CD4-positive, alpha-beta memory T cell (primary cell): Measurements from ENCODE around the gene CAMK1. TPM values are rescaled to one million over a fixed set of nuclear protein-coding genes. Genes with fewer than 3 reads are reported as not detected.

Experiments used
- CTCF ChIA-PET: fragments of 350-600 bp; sonication (Branson Sonifier 250); formaldehyde crosslinking; loops from one replicate; lab custom pipeline; 2021; ENCODE audit warnings: inconsistent platforms; ENCODE audit not compliant: partially characterized antibody; lab: Charles Lee
- POLR2A ChIA-PET: fragments of 350-600 bp; sonication (Branson Sonifier 250); formaldehyde crosslinking; loops from one replicate; lab custom pipeline; 2021; ENCODE audit not compliant: partially characterized antibody; lab: Charles Lee
- DNase-seq, 5 donors: peaks; one replicate each; pipeline versions ENCODE4 v3.0.0 to v3.0.0-alpha.2; 2020 to 2022; ENCODE audit warnings: mixed read lengths in 1 of 5
- H3K27ac ChIP-seq: one replicate; pipeline ENCODE4 v1.7.0; 2013; ENCODE audit warnings: low read depth, low read length
- H3K27me3 ChIP-seq: 2 replicates; pipeline ENCODE4 v1.7.0; 2013; ENCODE audit warnings: mild to moderate bottlenecking, low read length, moderate library complexity; ENCODE audit not compliant: insufficient read depth
- H3K36me3 ChIP-seq: 2 replicates; pipeline ENCODE4 v1.7.0; 2013; ENCODE audit warnings: mild to moderate bottlenecking, low read length, moderate library complexity; ENCODE audit not compliant: insufficient read depth
- H3K4me1 ChIP-seq: 2 replicates; pipeline ENCODE4 v1.7.0; 2013; ENCODE audit warnings: mild to moderate bottlenecking, low read length, moderate library complexity; ENCODE audit not compliant: insufficient read depth
- H3K4me3 ChIP-seq, 2 donors: one replicate each; pipeline ENCODE4 v1.7.0; 2013; ENCODE audit warnings: low read length in 2 of 2, mild to moderate bottlenecking in 1 of 2
- H3K9me3 ChIP-seq, 2 donors: one replicate each; pipeline ENCODE4 v1.7.0; 2013; ENCODE audit warnings: low read length in 2 of 2, control low read depth in 1 of 2; ENCODE audit not compliant: control insufficient read depth in 1 of 2
- H3K27ac Mint-ChIP-seq, 7 donors: one replicate each; pipeline ENCODE4 v1.8.0; 2020 to 2021; ENCODE audit warnings: mixed read lengths in 7 of 7, mild to moderate bottlenecking in 6 of 7, inconsistent platforms in 3 of 7, moderate library complexity in 3 of 7
- H3K27me3 Mint-ChIP-seq, 2 donors: one replicate each; pipeline ENCODE4 v1.8.0; 2020 to 2021; ENCODE audit warnings: mixed read lengths in 2 of 2
- H3K36me3 Mint-ChIP-seq, 2 donors: one replicate each; pipeline ENCODE4 v1.8.0; 2020 to 2021; ENCODE audit warnings: mixed read lengths in 2 of 2, inconsistent platforms in 1 of 2, mild to moderate bottlenecking in 1 of 2
- H3K4me1 Mint-ChIP-seq, 4 donors: one replicate each; pipeline ENCODE4 v1.8.0; 2020 to 2021; ENCODE audit warnings: mixed read lengths in 4 of 4, mild to moderate bottlenecking in 1 of 4
- H3K4me3 Mint-ChIP-seq, 8 donors: one replicate each; pipeline ENCODE4 v1.8.0; 2020 to 2021; ENCODE audit warnings: mixed read lengths in 8 of 8, mild to moderate bottlenecking in 7 of 8, moderate library complexity in 6 of 8, inconsistent platforms in 3 of 8
- H3K9me3 Mint-ChIP-seq, 8 donors: one replicate each; pipeline ENCODE4 v1.8.0; 2020 to 2021; ENCODE audit warnings: mixed read lengths in 8 of 8, mild to moderate bottlenecking in 5 of 8, inconsistent platforms in 3 of 8, moderate library complexity in 1 of 8
- intact Hi-C: fragments of 100-400 bp; cut with micrococcal nuclease; formaldehyde crosslinking; loops from one replicate; pipeline ENCODE4 v1.15.1; 2023
- polyA plus RNA-seq, 2 donors: library from polyadenylated mRNA; unstranded; fragments of 300-500 nt; fragmentation: Illumina TruSeq; gene quantifications; one replicate each; pipeline ENCODE4 v1.2.3, GENCODE V29; 2021
- total RNA-seq, 2 experiments: library from RNA; stranded (reverse); gene quantifications; one replicate each; pipeline ENCODE4 v1.2.3, GENCODE V29; 2021

Gene CAMK1
- total and polyA plus RNA-seq, 4 experiments from 2014 or later, result 2.1 to 5.8 (median 3.1) TPM

DNA sequence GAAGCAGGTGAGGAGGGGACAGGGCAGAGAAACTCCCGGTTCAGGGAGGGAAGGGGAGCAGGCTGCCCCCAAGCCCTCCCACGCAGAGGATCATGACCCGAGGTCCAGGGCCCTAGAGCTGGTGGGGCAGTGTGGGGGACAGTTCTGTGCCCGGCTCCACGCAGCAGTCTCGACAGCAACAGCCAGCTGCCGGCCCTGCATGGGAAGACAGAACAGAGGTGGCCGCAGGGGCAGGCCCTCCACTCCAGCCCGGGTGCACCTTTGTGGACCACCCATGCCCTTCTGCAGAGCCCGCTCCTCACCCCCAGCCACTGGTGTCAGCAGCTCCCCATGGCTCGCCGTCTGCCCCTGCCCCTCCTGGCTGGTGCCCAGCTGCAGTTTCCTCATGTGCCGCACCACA is 12.3 kb downstream of the CAMK1 start:
- Mint-ChIP-seq H3K4me3 (no peak overlapping the region), H3K4me1 (peaks cover 13 to 24% (median 17%) of the 10 kb centered on the region in 4 donors), H3K9me3 (no peaks in the 10 kb centered on the region), H3K27ac (no peak overlapping the region), H3K27me3 (no peaks in the 10 kb centered on the region), H3K36me3 (peaks cover 43% of the 10 kb centered on the region in 2 donors)
- CTCF ChIA-PET, result no interaction called here
- intact Hi-C loops, result no loop called here
- Histone ChIP-seq H3K27me3 (no peaks in the 10 kb centered on the region), H3K27ac (no peak overlapping the region), H3K4me3 (no peak overlapping the region), H3K4me1 (peaks cover 21% of the 10 kb centered on the region), H3K36me3 (peaks cover 27% of the 10 kb centered on the region), H3K9me3 (no peaks in the 10 kb centered on the region)
- no peak for DNase-seq
- POLR2A ChIA-PET, result interaction anchor here (1.0 kb wide), 1 partner anchor 47 kb away, joined by 3 read pairs; no protein-coding TSS in a partner anchor

DNA sequence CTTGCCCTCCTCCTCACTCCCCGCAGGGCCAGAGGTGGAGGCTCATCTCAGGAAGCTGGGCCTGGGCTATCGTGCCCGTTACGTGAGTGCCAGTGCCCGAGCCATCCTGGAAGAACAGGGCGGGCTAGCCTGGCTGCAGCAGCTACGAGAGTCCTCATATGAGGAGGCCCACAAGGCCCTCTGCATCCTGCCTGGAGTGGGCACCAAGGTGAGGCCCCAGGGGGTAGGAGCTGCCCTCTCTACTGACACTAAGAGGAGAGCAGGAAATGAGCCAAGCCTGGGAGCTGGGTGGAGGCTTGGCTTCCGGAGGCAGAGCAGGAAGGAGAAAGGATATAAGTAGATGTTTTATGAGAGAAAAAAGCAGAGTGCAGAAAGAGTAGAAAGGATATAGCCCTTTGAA is 15.1 kb downstream of the CAMK1 start:
- ChIA-PET CTCF (interaction anchor here (1.0 to 2.7 kb wide), 3 partner anchors 13 to 27 kb away, joined by 3 to 10 read pairs (median 4); no protein-coding TSS in a partner anchor), POLR2A (interaction anchor here (0.8 to 2.2 kb wide), 6 partner anchors 14 to 105 kb away, joined by 4 to 10 read pairs (median 4); partner anchors contain the start of genes ARPC4, MTMR14 and TADA3)
- peaks cover 43% of the 10 kb centered on the region for H3K4me1 ChIP-seq
- intact Hi-C loops, result no loop called here
- no peaks in the 10 kb centered on the region for H3K27me3 Mint-ChIP-seq
- peak overlapping the region; percentile 6 for H3K27ac ChIP-seq
- no peaks in the 10 kb centered on the region for H3K9me3 Mint-ChIP-seq
- peak overlapping the region; percentile 43 to 85 (median 70) for H3K4me3 Mint-ChIP-seq
- no peaks in the 10 kb centered on the region for H3K9me3 ChIP-seq
- H3K27me3 ChIP-seq, result no peaks in the 10 kb centered on the region
- H3K36me3 Mint-ChIP-seq, result peaks cover 37 to 56% of the 10 kb centered on the region in 2 donors
- peak overlapping the region; percentile 11 to 93 (median 77) for H3K27ac Mint-ChIP-seq
- H3K4me1 Mint-ChIP-seq, result peaks cover 28 to 50% (median 36%) of the 10 kb centered on the region in 4 donors
- H3K4me3 ChIP-seq, result no peak overlapping the region
- no peak for DNase-seq
- peaks cover 37% of the 10 kb centered on the region for H3K36me3 ChIP-seq

DNA sequence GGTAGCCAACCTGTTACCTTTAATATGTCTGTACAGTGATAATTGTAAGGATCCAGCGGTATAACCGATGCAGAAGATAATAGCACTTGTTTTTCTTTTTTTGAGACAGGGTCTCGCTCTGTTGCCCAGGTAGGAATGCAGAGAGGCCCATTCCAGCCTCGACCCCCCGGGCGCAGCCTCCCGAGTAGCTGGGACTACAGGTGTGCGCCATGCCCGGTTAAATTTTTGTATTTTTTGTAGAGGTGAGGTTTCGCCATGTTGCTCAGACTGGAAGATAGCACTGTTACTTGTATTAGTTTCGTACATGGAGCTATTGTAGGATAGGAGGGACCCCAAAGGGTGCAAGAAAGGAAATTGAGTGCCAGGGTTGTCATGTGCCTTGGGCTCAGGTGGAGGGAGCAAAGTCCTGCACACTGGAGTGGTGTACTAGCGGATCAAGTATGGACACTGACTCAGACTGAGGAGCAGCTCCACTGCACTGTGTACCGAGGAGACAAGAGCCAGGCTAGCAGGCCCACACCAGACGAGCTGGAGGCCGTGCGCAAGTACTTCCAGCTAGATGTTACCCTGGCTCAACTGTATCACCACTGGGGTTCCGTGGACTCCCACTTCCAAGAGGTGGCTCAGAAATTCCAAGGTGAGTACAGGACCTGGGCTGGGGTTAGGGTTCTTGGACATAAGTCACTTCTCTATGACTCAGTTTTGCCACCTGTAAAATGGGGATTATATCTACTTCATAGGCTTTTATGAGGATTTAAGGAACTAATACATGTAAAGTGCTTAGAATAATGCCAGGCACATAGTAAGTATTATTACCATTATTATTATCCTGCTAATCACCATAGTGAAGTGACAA is 19.0 kb downstream of the CAMK1 start:
- peaks cover 29 to 62% (median 42%) of the 10 kb centered on the region in 4 donors for H3K4me1 Mint-ChIP-seq
- H3K27ac ChIP-seq, result peak overlapping the region; percentile 59
- no peaks in the 10 kb centered on the region for H3K27me3 ChIP-seq
- peak overlapping the region; percentile 58 to 92 for H3K4me3 ChIP-seq
- CTCF ChIA-PET, result interaction anchor here (0.7 kb wide), 1 partner anchor 19 kb away, joined by 3 read pairs; the partner anchor contains the start of gene BRPF1
- POLR2A ChIA-PET, result interaction anchor here (1.1 to 4.1 kb wide), 11 partner anchors 11 to 354 kb away, joined by 3 to 60 read pairs (median 14); partner anchors contain the start of genes ARPC4, BRPF1, CAMK1 and CRELD1
- H3K36me3 Mint-ChIP-seq, result peaks cover 30 to 62% of the 10 kb centered on the region in 2 donors
- H3K4me1 ChIP-seq, result peaks cover 47% of the 10 kb centered on the region
- no peaks in the 10 kb centered on the region for H3K27me3 Mint-ChIP-seq
- peak overlapping the region; percentile 93 to 98 (median 95) for H3K27ac Mint-ChIP-seq
- H3K36me3 ChIP-seq, result peaks cover 34% of the 10 kb centered on the region
- H3K9me3 ChIP-seq, result no peaks in the 10 kb centered on the region
- peak overlapping the region; percentile 88 to 98 (median 96) for H3K4me3 Mint-ChIP-seq
- intact Hi-C loops, result loop anchor here (1.0 kb wide), 2 partner anchors 140 to 354 kb away; partner anchors contain the start of gene JAGN1
- H3K9me3 Mint-ChIP-seq, result no peaks in the 10 kb centered on the region
- no peak for DNase-seq

DNA sequence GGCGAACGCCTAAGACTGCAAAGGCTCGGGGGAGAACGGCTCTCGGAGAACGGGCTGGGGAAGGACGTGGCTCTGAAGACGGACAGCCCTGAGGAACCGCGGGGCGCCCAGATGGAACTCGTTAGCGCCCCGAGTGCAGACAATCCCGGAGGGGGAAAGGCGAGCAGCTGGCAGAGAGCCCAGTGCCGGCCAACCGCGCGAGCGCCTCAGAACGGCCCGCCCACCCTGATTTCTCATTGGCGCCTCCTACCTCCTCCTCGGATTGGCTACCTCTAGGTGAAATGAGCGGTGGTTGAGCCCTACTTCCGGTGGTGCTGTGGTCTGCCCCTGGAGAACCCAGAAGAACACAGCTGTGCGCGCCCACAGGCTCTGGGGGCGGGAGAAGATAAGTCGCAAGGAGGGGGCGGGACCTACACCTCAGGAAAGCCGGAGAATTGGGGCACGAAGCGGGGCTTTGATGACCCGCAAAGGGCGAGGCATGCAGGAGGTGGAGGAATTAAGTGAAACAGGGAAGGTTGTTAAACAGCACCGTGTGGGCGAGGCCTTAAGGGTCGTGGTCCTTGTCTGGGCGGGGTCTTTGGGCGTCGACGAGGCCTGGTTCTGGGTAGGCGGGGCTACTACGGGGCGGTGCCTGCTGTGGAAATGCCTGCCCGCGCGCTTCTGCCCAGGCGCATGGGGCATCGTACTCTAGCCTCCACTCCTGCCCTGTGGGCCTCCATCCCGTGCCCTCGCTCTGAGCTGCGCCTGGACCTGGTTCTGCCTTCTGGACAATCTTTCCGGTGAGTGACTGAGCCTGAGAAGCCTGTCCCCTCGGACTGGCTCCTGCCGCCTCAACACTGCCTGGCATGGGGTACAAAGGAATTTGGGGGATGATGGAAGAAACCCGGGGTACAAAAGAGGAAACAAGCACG is 19.8 kb downstream of the CAMK1 start, which contains the start of gene OGG1:
TSS of gene OGG1 (plus strand) at position 308 of the 911 bp plus-strand sequence. CDS start at position 643, 335 bp downstream.
- peak within 1 kb of the TSS; percentile 88 to 98 (median 96) for H3K4me3 Mint-ChIP-seq
- Histone ChIP-seq H3K27me3 (no peaks in the 10 kb centered on the region), H3K27ac (peak within 1 kb of the TSS; percentile 59), H3K4me3 (peak within 1 kb of the TSS; percentile 58 to 92), H3K9me3 (no peaks in the 10 kb centered on the region), H3K4me1 (peaks cover 38% of the 10 kb centered on the region), H3K36me3 (peaks cover 43% of the 10 kb centered on the region)
- peak within 1 kb of the TSS; percentile 93 to 98 (median 95) for H3K27ac Mint-ChIP-seq
- intact Hi-C loops, result loop anchor here (1.0 kb wide), 7 partner anchors 19 to 354 kb away; partner anchors contain the start of genes BRPF1, CRELD1, JAGN1 and MTMR14
- H3K4me1 Mint-ChIP-seq, result peaks cover 25 to 54% (median 39%) of the 10 kb centered on the region in 4 donors
- peak; percentile 95 to 98 (median 96) for DNase-seq
- POLR2A ChIA-PET, result interaction anchor here (0.9 to 4.1 kb wide), 16 partner anchors 10 to 353 kb away, joined by 3 to 60 read pairs (median 8); partner anchors contain the start of genes ARPC4, BRPF1, CAMK1 and CRELD1
- H3K36me3 Mint-ChIP-seq, result peaks cover 29 to 68% of the 10 kb centered on the region in 2 donors
- no peaks in the 10 kb centered on the region for H3K9me3 Mint-ChIP-seq
- H3K27me3 Mint-ChIP-seq, result no peaks in the 10 kb centered on the region
- CTCF ChIA-PET, result interaction anchor here (0.8 to 3.2 kb wide), 6 partner anchors 10 to 60 kb away, joined by 3 to 17 read pairs (median 4); partner anchors contain the start of genes BRPF1 and TTLL3

DNA sequence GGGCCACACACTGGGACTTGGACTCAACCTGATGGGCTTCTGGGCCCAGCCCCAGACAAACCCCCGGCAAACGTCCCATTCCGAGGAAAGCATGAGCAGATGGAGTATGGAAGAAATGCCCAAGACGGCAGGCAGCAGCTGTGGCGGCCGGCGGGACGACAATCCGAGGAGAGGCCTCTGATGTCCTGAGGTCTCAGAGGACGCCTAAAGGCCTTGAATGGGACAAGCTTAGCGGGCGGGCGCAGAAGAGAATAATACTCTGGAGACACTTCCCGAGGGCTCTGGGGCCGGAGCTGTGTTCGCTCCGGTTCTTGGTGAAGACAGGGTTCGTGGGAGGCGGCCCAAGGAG is 20.5 kb downstream of the CAMK1 start:
- peaks cover 30 to 68% of the 10 kb centered on the region in 2 donors for H3K36me3 Mint-ChIP-seq
- H3K27ac Mint-ChIP-seq, result peak overlapping the region; percentile 93 to 98 (median 95)
- peak in 1 of 5 donors; percentile 5 for DNase-seq
- intact Hi-C loops, result loop anchor here (1.0 kb wide), 5 partner anchors 18 to 184 kb away; partner anchors contain the start of genes BRPF1, CRELD1, MTMR14 and TADA3
- H3K9me3 Mint-ChIP-seq, result no peaks in the 10 kb centered on the region
- Histone ChIP-seq H3K9me3 (no peaks in the 10 kb centered on the region), H3K4me1 (peaks cover 33% of the 10 kb centered on the region), H3K27me3 (no peaks in the 10 kb centered on the region), H3K36me3 (peaks cover 44% of the 10 kb centered on the region), H3K4me3 (peak overlapping the region; percentile 58 to 92), H3K27ac (peak overlapping the region; percentile 59)
- ChIA-PET POLR2A (interaction anchor here (0.9 to 4.1 kb wide), 15 partner anchors 10 to 352 kb away, joined by 3 to 60 read pairs (median 8); partner anchors contain the start of genes ARPC4, BRPF1, CAMK1 and CRELD1), CTCF (interaction anchor here (0.8 to 3.2 kb wide), 6 partner anchors 9 to 60 kb away, joined by 3 to 17 read pairs (median 4); partner anchors contain the start of genes BRPF1 and TTLL3)
- H3K27me3 Mint-ChIP-seq, result no peaks in the 10 kb centered on the region
- peak overlapping the region; percentile 88 to 98 (median 96) for H3K4me3 Mint-ChIP-seq
- H3K4me1 Mint-ChIP-seq, result peaks cover 19 to 47% (median 33%) of the 10 kb centered on the region in 4 donors

DNA sequence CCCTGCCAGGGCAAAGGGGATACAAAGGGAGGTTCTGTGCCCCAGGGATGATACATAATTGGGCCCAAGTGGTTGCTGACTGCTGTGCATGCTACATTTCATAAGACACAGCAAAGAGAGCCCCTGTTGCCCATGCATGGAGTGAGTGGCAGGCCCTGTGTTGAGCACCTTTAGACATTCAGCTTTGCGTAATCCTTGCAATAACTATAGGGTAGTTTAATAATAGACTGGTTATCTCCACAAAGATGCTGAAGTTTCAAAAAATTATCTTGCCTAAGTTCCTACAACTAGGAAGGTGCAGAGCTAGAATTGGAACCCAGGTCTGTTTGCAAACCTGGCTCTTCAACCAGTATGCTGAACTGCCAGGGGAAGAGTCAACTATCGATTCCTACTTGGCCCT is 21.7 kb downstream of the CAMK1 start:
- H3K9me3 Mint-ChIP-seq, result no peaks in the 10 kb centered on the region
- H3K36me3 ChIP-seq, result peaks cover 54% of the 10 kb centered on the region
- no peaks in the 10 kb centered on the region for H3K9me3 ChIP-seq
- POLR2A ChIA-PET, result interaction anchor here (1.3 to 4.1 kb wide), 2 partner anchors 11 to 45 kb away, joined by 3 to 52 read pairs; partner anchors contain the start of genes ARPC4 and TADA3
- intact Hi-C loops, result no loop called here
- H3K27me3 Mint-ChIP-seq, result no peaks in the 10 kb centered on the region
- no peaks in the 10 kb centered on the region for H3K27me3 ChIP-seq
- H3K27ac Mint-ChIP-seq, result peak overlapping the region in 3 of 7 donors; percentile 19 to 96 (median 37)
- H3K4me1 Mint-ChIP-seq, result peaks cover 17 to 39% (median 29%) of the 10 kb centered on the region in 4 donors
- DNase-seq, result no peak
- no peak overlapping the region for H3K4me3 ChIP-seq
- H3K4me3 Mint-ChIP-seq, result peak overlapping the region in 1 of 8 donors; percentile 21
- H3K27ac ChIP-seq, result no peak overlapping the region
- H3K4me1 ChIP-seq, result peaks cover 29% of the 10 kb centered on the region
- CTCF ChIA-PET, result interaction anchor here (1.2 to 3.2 kb wide), 2 partner anchors 16 to 45 kb away, joined by 3 to 17 read pairs; partner anchors contain the start of genes ARPC4 and BRPF1
- peaks cover 33 to 76% of the 10 kb centered on the region in 2 donors for H3K36me3 Mint-ChIP-seq
